ENCODE results near the gene SLC7A6. TPM values are rescaled to one million over a fixed set of nuclear protein-coding genes. Genes with fewer than 3 reads are reported as not detected.
A peak's percentile ranks its signal among the peaks of the same experiment; 100 is the strongest.

Gene SLC7A6
- total and polyA plus RNA-seq, 2 of the 13 experiments (the other 11 are each of a cell fraction or from before 2014, with no cell fraction given): 35.8 to 70.8 TPM

- TF ChIP-seq CBX5 (CRISPR knock-in tag; IDR thresholded peaks at IDR 0.05; ENCODE audit: borderline replicate concordance): 0 out of 2 replicates have a peak, but pooled peaks have one; percentile 8
- no peak for TF ChIP-seq JUN (CRISPR knock-in tag; IDR thresholded peaks at IDR 0.05)
- TF ChIP-seq ZFAT (CRISPR knock-in tag; conservative IDR thresholded peaks at IDR 0.05): no peak
- no peak for TF ChIP-seq MAFK (conservative IDR thresholded peaks at IDR 0.05 in 1 of 2, IDR thresholded peaks at IDR 0.05 in 1 of 2; ENCODE audit: low read length in 2 of 2)
- TF ChIP-seq ZNF547 (CRISPR knock-in tag; IDR thresholded peaks at IDR 0.05): 0 out of 2 replicates have a peak, but pooled peaks have one; percentile 49
- TF ChIP-seq ZFP36 (IDR thresholded peaks at IDR 0.05; ENCODE audit: borderline replicate concordance, low read depth, low read length, partially characterized antibody): no peak
- peak; percentile 20; the same call in 1 of the 2 replicates for TF ChIP-seq ZNF574 (CRISPR knock-in tag; IDR thresholded peaks at IDR 0.05)
- no peak for TF ChIP-seq CCAR2 (optimal IDR thresholded peaks at IDR 0.05; ENCODE audit: low read depth, low read length)
- 0 out of 2 replicates have a peak, but pooled peaks have one; percentile 40 for TF ChIP-seq ZNF232 (CRISPR knock-in tag; IDR thresholded peaks at IDR 0.05; ENCODE audit: borderline replicate concordance)
- no peak for TF ChIP-seq ATF5 (CRISPR knock-in tag; IDR thresholded peaks at IDR 0.05; ENCODE audit: low read depth)
- peak; percentile 44; the same call in 1 of the 2 replicates for TF ChIP-seq RFXAP (CRISPR knock-in tag; IDR thresholded peaks at IDR 0.05; ENCODE audit: borderline replicate concordance)
- no peak for TF ChIP-seq ZNF687 (CRISPR knock-in tag; IDR thresholded peaks at IDR 0.05)
- TF ChIP-seq RAD21 (CRISPR knock-in tag; IDR thresholded peaks at IDR 0.05): peak; percentile 75
- TF ChIP-seq AFF4 (CRISPR knock-in tag; IDR thresholded peaks at IDR 0.05): no peak
- TF ChIP-seq PPARG (CRISPR knock-in tag; conservative IDR thresholded peaks at IDR 0.05): 0 out of 2 replicates have a peak, but pooled peaks have one; percentile 40
Measured at GRCh38 chr16:68229431-68230175, 34.7 kb upstream of the SLC7A6 start (continued).
